GM12878 (cell line): ENCODE results near the gene TCEANC. TPM values are rescaled to one million over a fixed set of nuclear protein-coding genes. Genes with fewer than 3 reads are reported as not detected.

Experiments used
- ATAC-seq: fragments of 200-7000 bp; cut with Tn5 transposase; 3 replicates; pipeline ENCODE4 v1.9.1; 2020; ENCODE audit warnings: mild to moderate bottlenecking, moderate library complexity
- BruUV-seq: library from RNA; stranded (reverse); fragments of 400-500 nt; replicated peaks from 2 replicates; lab custom pipeline; 2021; lab: Mats Ljungman, UMichigan
- CTCF ChIA-PET: fragments of 300-600 bp; sonication (Branson Sonifier 250); formaldehyde crosslinking; extraction: SDS; loops from one replicate; lab custom pipeline; 2021; ENCODE audit warnings: inconsistent platforms; lab: Yijun Ruan, JAX
- POLR2A ChIA-PET: fragments of 350-600 bp; formaldehyde crosslinking; extraction: SDS; loops from one replicate; lab custom pipeline; 2021; ENCODE audit warnings: inconsistent platforms; lab: Charles Lee
- RAD21 ChIA-PET: fragments of 300-600 bp; sonication (Branson Sonifier 250); formaldehyde crosslinking; loops from one replicate; lab custom pipeline; 2023; ENCODE audit warnings: antibody characterized with exemption; ENCODE audit not compliant: unreplicated experiment; lab: Charles Lee
- SMC1A ChIA-PET: fragments of 300-600 bp; sonication (Branson Sonifier 250); formaldehyde crosslinking; loops from one replicate; lab custom pipeline; 2023; ENCODE audit not compliant: unreplicated experiment, uncharacterized antibody; lab: Charles Lee
- DNase-seq: peaks from one replicate; pipeline ENCODE4 v3.0.0-alpha.2; 2011; ENCODE audit warnings: low read depth, low spot score
- FAIRE-seq: peaks from 3 replicates; lab custom pipeline; 2011; peaks lifted over from hg19 to GRCh38; lab: Jason Lieb, UNC
- H2AFZ ChIP-seq: 2 replicates; pipeline ENCODE4 v1.6.0; 2011; ENCODE audit warnings: low read depth, low read length, control low read depth; ENCODE audit not compliant: control insufficient read depth
- H3K27ac ChIP-seq: 2 replicates; pipeline ENCODE4 v1.5.1; 2011; ENCODE audit warnings: control low read depth; ENCODE audit not compliant: control insufficient read depth, insufficient read depth
- H3K27me3 ChIP-seq, 2 experiments: replicated peaks in 1 of 2; 2 replicates each; pipeline versions ENCODE4 v1.6.0 to v1.6.1; 2011; ENCODE audit warnings: low read length in 1 of 2; ENCODE audit not compliant: control insufficient read depth in 2 of 2, insufficient read depth in 2 of 2
- H3K36me3 ChIP-seq, 2 experiments: 2 replicates each; pipeline ENCODE4 v1.5.1; 2011; ENCODE audit warnings: low read length in 1 of 2; ENCODE audit not compliant: control insufficient read depth in 2 of 2, insufficient read depth in 2 of 2
- H3K4me1 ChIP-seq: 2 replicates; pipeline ENCODE4 v1.6.1; 2011; ENCODE audit warnings: mild to moderate bottlenecking, low read length, moderate library complexity, mixed read lengths; ENCODE audit not compliant: control insufficient read depth, insufficient read depth
- H3K4me2 ChIP-seq: 2 replicates; pipeline ENCODE4 v1.6.0; 2011; ENCODE audit warnings: control low read depth; ENCODE audit not compliant: control insufficient read depth, insufficient read depth
- H3K4me3 ChIP-seq: fragments of 200-600 bp; sonication (generic); 2 replicates; pipeline ENCODE4 v1.5.1; 2016
- H3K79me2 ChIP-seq: 2 replicates; pipeline ENCODE4 v1.6.0; 2011; ENCODE audit warnings: low read length; ENCODE audit not compliant: control insufficient read depth, insufficient read depth
- H3K9ac ChIP-seq: 2 replicates; pipeline ENCODE4 v1.8.0; 2011; ENCODE audit warnings: low read length, control low read depth, mixed read lengths; ENCODE audit not compliant: control insufficient read depth, insufficient read depth
- H3K9me3 ChIP-seq: replicated peaks from 3 replicates; pipeline ENCODE4 v1.5.1; 2011; ENCODE audit warnings: mild to moderate bottlenecking, low read length; ENCODE audit not compliant: control insufficient read depth, insufficient read depth
- H4K20me1 ChIP-seq: 2 replicates; pipeline ENCODE4 v1.6.0; 2011; ENCODE audit not compliant: control insufficient read depth, insufficient read depth
- ASH2L ChIP-seq: fragments of 300-600, 200-600 bp; sonication (generic); IDR thresholded peaks from 2 replicates; pipeline ENCODE4 v1.6.1; 2017; ENCODE audit warnings: low read depth, mild to moderate bottlenecking, borderline replicate concordance
- CEBPB ChIP-seq, 2 experiments: fragments of 150-350 bp in 1 of 2; IDR thresholded peaks; 2 replicates each; pipeline ENCODE4 v1.6.1; 2012 to 2014; ENCODE audit warnings: low read depth in 2 of 2, low read length in 2 of 2, borderline replicate concordance in 1 of 2, inconsistent platforms in 1 of 2
- E2F8 ChIP-seq: fragments of 450-650 bp; IDR thresholded peaks from 2 replicates; pipeline ENCODE4 v1.6.1; 2018; ENCODE audit warnings: mild to moderate bottlenecking, low read depth, moderate library complexity; ENCODE audit not compliant: partially characterized antibody
- E4F1 ChIP-seq: fragments of 450-650 bp; IDR thresholded peaks from 2 replicates; pipeline ENCODE4 v1.6.1; 2018; ENCODE audit warnings: borderline replicate concordance, mild to moderate bottlenecking; ENCODE audit not compliant: partially characterized antibody
- FOXM1 ChIP-seq: IDR thresholded peaks from 2 replicates; pipeline ENCODE4 v1.6.1; 2012; ENCODE audit warnings: low read depth, mild to moderate bottlenecking, inconsistent platforms, low read length, moderate library complexity
- IKZF1 ChIP-seq: fragments of 450-650 bp; conservative IDR thresholded peaks from 2 replicates; pipeline ENCODE4 v1.6.1; 2017; ENCODE audit warnings: antibody characterized with exemption, mild to moderate bottlenecking
- JUNB ChIP-seq: IDR thresholded peaks from 2 replicates; pipeline ENCODE4 v1.6.1; 2016; ENCODE audit warnings: antibody characterized with exemption, mild to moderate bottlenecking
- MLLT1 ChIP-seq: fragments of 450-650 bp; IDR thresholded peaks from 2 replicates; pipeline ENCODE4 v1.6.1; 2016; ENCODE audit warnings: mild to moderate bottlenecking
- NFYA ChIP-seq: IDR thresholded peaks from 2 replicates; pipeline ENCODE4 v1.6.1; 2011; ENCODE audit warnings: low read depth, mild to moderate bottlenecking, low read length, improper control_type of control experiment, borderline replicate concordance
- POLR2AphosphoS2 ChIP-seq: IDR thresholded peaks from 2 replicates; pipeline ENCODE4 v1.6.1; 2011; ENCODE audit warnings: low read depth, mild to moderate bottlenecking, low read length, improper control_type of control experiment, moderate library complexity
- RELA ChIP-seq: fragments of 450-650 bp; IDR thresholded peaks from 2 replicates; pipeline ENCODE4 v1.8.0; 2014; ENCODE audit warnings: borderline replicate concordance; ENCODE audit not compliant: partially characterized antibody
- RELB ChIP-seq: fragments of 450-650 bp; IDR thresholded peaks from 2 replicates; pipeline ENCODE4 v1.6.1; 2017; ENCODE audit warnings: low read depth, mild to moderate bottlenecking, moderate library complexity
- SIN3A ChIP-seq: IDR thresholded peaks from 2 replicates; pipeline ENCODE4 v1.6.1; 2012; ENCODE audit warnings: low read depth, low read length, improper control_type of control experiment
- ZNF384 ChIP-seq: IDR thresholded peaks from 2 replicates; pipeline ENCODE4 v1.6.1; 2012; ENCODE audit warnings: low read depth, mild to moderate bottlenecking, low read length, improper control_type of control experiment, borderline replicate concordance
- WGBS: methylation state at CpG from one replicate; pipeline ENCODE4 v1.1.6; 2016; ENCODE audit warnings: low lambda C conversion rate; ENCODE audit not compliant: insufficient replicate concordance, insufficient coverage; ENCODE audit errors: missing lambda C conversion rate; 5-methylcytosine and 5-hydroxymethylcytosine counted together
- in situ Hi-C: fragments of 300-500 bp; cut with MboI; formaldehyde crosslinking; loops from 9 replicates; pipeline ENCODE4 v1.14.3; 2018; ENCODE audit warnings: mixed read lengths
- intact Hi-C: fragments of 100-400 bp; cut with micrococcal nuclease; formaldehyde crosslinking; loops from one replicate; pipeline ENCODE4 v1.14.2; 2022; ENCODE audit not compliant: unreplicated experiment
- polyA plus RNA-seq, 11 experiments: library from polyadenylated mRNA; depleted of rRNA in 4 of 11; unstranded in 6 of 11; stranded (reverse) in 5 of 11; fragments of >200 nt; fragmentation: Nextera tagmentation in 4 of 11; fragmentation: Illumina TruSeq in 1 of 11; extraction: Ambion mirVana in 4 of 11; extraction: Trizol in 1 of 11; gene quantifications; 1 replicate in 1 of 11; 2 replicates in 10 of 11; pipeline versions ENCODE4 v1.2.1 to v1.2.3, GENCODE V29; 2011 to 2016; ENCODE audit warnings: inconsistent platforms in 2 of 11, missing spikeins in 2 of 11, low read depth in 1 of 11
- total RNA-seq, 4 experiments: library from RNA; depleted of rRNA in 3 of 4; stranded (reverse); fragments of >200 nt in 3 of 4; fragmentation: Illumina TruSeq in 1 of 4; extraction: Trizol in 1 of 4; gene quantifications; 2 replicates each; pipeline versions ENCODE4 v1.2.1 to v1.2.3, GENCODE V29; 2013 to 2021

The TCEANC gene
- total and polyA plus RNA-seq, 10 of the 15 experiments (the other 5 are each of a cell fraction or from before 2014, with no cell fraction given) = 1.1 to 4.9 (median 2.9) TPM

- no TSS peak for BruUV-seq
- ChIA-PET SMC1A (interaction anchor here (0.7 to 5.0 kb wide), 17 partner anchors 11 to 699 kb away, joined by 3 to 86 read pairs (median 4); no protein-coding TSS in a partner anchor), POLR2A (no interaction called here), RAD21 (interaction anchor here (0.7 to 5.0 kb wide), 13 partner anchors 20 to 831 kb away, joined by 3 to 48 read pairs (median 5); no protein-coding TSS in a partner anchor), CTCF (interaction anchor here (0.6 to 5.0 kb wide), 34 partner anchors 10 to 831 kb away, joined by 3 to 143 read pairs (median 4); no protein-coding TSS in a partner anchor)
- DNase-seq = no peak
- Histone ChIP-seq H4K20me1 (no peaks in the 10 kb centered on the region), H3K36me3 (no peaks in the 10 kb centered on the region), H3K9me3 (no peaks in the 10 kb centered on the region; the same call in 2 of the 3 replicates), H3K4me2 (no peak overlapping the region), H3K4me1 (no peaks in the 10 kb centered on the region), H3K27me3 (no peaks in the 10 kb centered on the region; a peak in 1 of 4 replicates), H3K4me3 (no peak overlapping the region), H3K79me2 (no peaks in the 10 kb centered on the region), H2AFZ (no peak overlapping the region), H3K27ac (no peak overlapping the region), H3K9ac (no peak overlapping the region)
- FAIRE-seq = no peak
- in situ Hi-C loops = loop anchor here (10.0 kb wide), 1 partner anchor 541 kb away; no protein-coding TSS in a partner anchor
- intact Hi-C loops = loop anchor here (1.0 to 5.0 kb wide), 4 partner anchors 123 to 833 kb away; no protein-coding TSS in a partner anchor
- ATAC-seq = no peak
- TF ChIP-seq CEBPB (IDR thresholded peaks at IDR 0.05; ENCODE audit: borderline replicate concordance in 1 of 2, low read depth in 2 of 2, low read length in 2 of 2) (no peak), MLLT1 (no peak), JUNB (no peak), ASH2L (no peak), E2F8 (no peak), FOXM1 (no peak), E4F1 (no peak), IKZF1 (no peak), NFYA (no peak), RELB (no peak), RELA (no peak), POLR2AphosphoS2 (no peak), ZNF384 (no peak), SIN3A (no peak)
- WGBS = 36% methylated on average over 9 of the region's 9 CpGs
These were observed 7.3 kb upstream of the TCEANC start for GRCh38 chrX:13645464-13646153.
